Kidney (tissue), 14 donors: ENCODE data around the gene PDK2. TPM values are rescaled to one million over a fixed set of nuclear protein-coding genes. Genes with fewer than 3 reads are reported as not detected.

Experiments used
- DNase-seq, 5 donors: peaks; one replicate each; pipeline ENCODE4 v3.0.0-alpha.2; 2013 to 2020
- FAIRE-seq: peaks from 2 replicates; lab custom pipeline; 2012; peaks lifted over from hg19 to GRCh38; lab: Jason Lieb, UNC
- H3K27ac ChIP-seq, 2 donors: one replicate each; pipeline ENCODE4 v1.7.0; 2013; ENCODE audit warnings: low read depth in 2 of 2, low read length in 2 of 2, inconsistent platforms in 1 of 2
- H3K27me3 ChIP-seq: one replicate; pipeline ENCODE4 v1.7.1; 2013; ENCODE audit warnings: low read length, inconsistent platforms; ENCODE audit not compliant: control insufficient read depth, insufficient read depth
- H3K36me3 ChIP-seq, 3 donors: one replicate each; pipeline versions ENCODE4 v1.7.0 to v1.7.1; 2013; ENCODE audit warnings: low read length in 3 of 3, control low read depth in 1 of 3, inconsistent platforms in 1 of 3; ENCODE audit not compliant: insufficient read depth in 3 of 3, control insufficient read depth in 2 of 3
- H3K4me1 ChIP-seq, 3 donors: one replicate each; pipeline versions ENCODE4 v1.7.0 to v1.7.1; 2013; ENCODE audit warnings: low read length in 3 of 3, inconsistent platforms in 1 of 3, low read depth in 1 of 3; ENCODE audit not compliant: control insufficient read depth in 2 of 3, insufficient read depth in 2 of 3
- H3K4me3 ChIP-seq, 3 donors: one replicate each; pipeline versions ENCODE4 v1.7.0 to v1.8.1; 2013; ENCODE audit warnings: low read length in 3 of 3, control low read depth in 1 of 3, inconsistent platforms in 1 of 3
- H3K9ac ChIP-seq, 3 donors: one replicate each; pipeline versions ENCODE4 v1.7.0 to v1.7.1; 2013; ENCODE audit warnings: low read length in 3 of 3, control low read depth in 1 of 3, inconsistent platforms in 1 of 3
- H3K9me3 ChIP-seq, 3 donors: one replicate each; pipeline versions ENCODE4 v1.7.0 to v1.7.1; 2013; ENCODE audit warnings: low read length in 3 of 3, control low read depth in 1 of 3, inconsistent platforms in 1 of 3; ENCODE audit not compliant: control insufficient read depth in 2 of 3, insufficient read depth in 1 of 3
- CTCF ChIP-seq: IDR thresholded peaks from 3 replicates; pipeline ENCODE4 v1.5.1; 2012; ENCODE audit warnings: mild to moderate bottlenecking, moderate library complexity, borderline replicate concordance; ENCODE audit not compliant: insufficient read depth; ENCODE audit errors: extremely low read depth
- intact Hi-C: fragments of 100-400 bp; cut with DNase I; formaldehyde crosslinking; loops from one replicate; pipeline ENCODE4 v1.11.1; 2022
- polyA plus RNA-seq: library from polyadenylated mRNA; stranded (reverse); fragments of 350-450 nt; fragmentation: Illumina TruSeq; extraction: RNeasy Lipid Tissue Mini Kit (QIAGEN cat#74804); gene quantifications from one replicate; pipeline ENCODE4 v1.2.3, GENCODE V29; 2014; ENCODE audit warnings: low read depth, low replicate concordance; ENCODE audit not compliant: insufficient read depth
- total RNA-seq: library from RNA; stranded (reverse); fragmentation: NEBNext Ultra II Directional; extraction: Animal tissue kit (Norgen Biotek cat#: 25700); gene quantifications from one replicate; pipeline ENCODE4 v1.2.1, GENCODE V29; 2021
- donor health status: control.
- donor health status: control.
- donor health status: control.
- donor health status: control.
- donor health status: control.
- donor health status: DM: yes; HTN: yes; CAD: no.
- donor health status: Normal renal cell carcinoma (clear cell type).

Gene PDK2
- total and polyA plus RNA-seq, 2 donors from 2014 or later, result 41.9 to 121 TPM

GRCh38 chr17:50145532-50146229, 50.5 kb downstream of the PDK2 start:
- Histone ChIP-seq H3K9ac (no peak overlapping the region), H3K36me3 (peaks cover 0 to 30% (median 14%) of the 10 kb centered on the region in 3 donors)
- intact Hi-C loops, result no loop called here

GRCh38 chr17:50146230-50146926, 51.2 kb downstream of the PDK2 start:
- intact Hi-C loops, result no loop called here
- peak overlapping the region in 1 of 3 donors; percentile 68 for H3K4me3 ChIP-seq
- H3K9me3 ChIP-seq, result no peaks in the 10 kb centered on the region
- H3K27me3 ChIP-seq, result no peaks in the 10 kb centered on the region
- H3K36me3 ChIP-seq, result peaks cover 0 to 24% (median 11%) of the 10 kb centered on the region in 3 donors
- DNase-seq, result no peak
- FAIRE-seq, result no peak
- peak overlapping the region in 1 of 3 donors; percentile 85 for H3K9ac ChIP-seq
- peak overlapping the region; percentile 77 to 83 for H3K27ac ChIP-seq
- peaks cover 0 to 43% (median 26%) of the 10 kb centered on the region in 3 donors for H3K4me1 ChIP-seq
- no peak for TF ChIP-seq CTCF

More at GRCh38 chr17:50145532-50146229, 50.5 kb downstream of the PDK2 start:
- no peak for DNase-seq
- Histone ChIP-seq H3K9me3 (no peaks in the 10 kb centered on the region), H3K27me3 (no peaks in the 10 kb centered on the region), H3K4me1 (peaks cover 0 to 45% (median 23%) of the 10 kb centered on the region in 3 donors), H3K4me3 (no peak overlapping the region), H3K27ac (no peak overlapping the region)
- no peak for FAIRE-seq
- TF ChIP-seq CTCF, result no peak

- Histone ChIP-seq H3K4me1 (peaks cover 0 to 46% (median 28%) of the 10 kb centered on the region in 3 donors), H3K4me3 (peak overlapping the region; percentile 9 to 68 (median 10)), H3K36me3 (peaks cover 0 to 23% (median 9%) of the 10 kb centered on the region in 3 donors), H3K27ac (peak overlapping the region; percentile 77 to 83), H3K9me3 (no peaks in the 10 kb centered on the region), H3K9ac (peak overlapping the region in 2 of 3 donors; percentile 48 to 85), H3K27me3 (no peaks in the 10 kb centered on the region)
- intact Hi-C loops, result no loop called here
- TF ChIP-seq CTCF, result no peak
- no peak for FAIRE-seq
- no peak for DNase-seq
These were observed 51.9 kb downstream of the PDK2 start for GRCh38 chr17:50146927-50147665.
